ENCODE results near the gene KCNIP1. TPM values are rescaled to one million over a fixed set of nuclear protein-coding genes. Genes with fewer than 3 reads are reported as not detected.

KCNIP1 gene
- total RNA-seq, 1 donor: not detected

DNA sequence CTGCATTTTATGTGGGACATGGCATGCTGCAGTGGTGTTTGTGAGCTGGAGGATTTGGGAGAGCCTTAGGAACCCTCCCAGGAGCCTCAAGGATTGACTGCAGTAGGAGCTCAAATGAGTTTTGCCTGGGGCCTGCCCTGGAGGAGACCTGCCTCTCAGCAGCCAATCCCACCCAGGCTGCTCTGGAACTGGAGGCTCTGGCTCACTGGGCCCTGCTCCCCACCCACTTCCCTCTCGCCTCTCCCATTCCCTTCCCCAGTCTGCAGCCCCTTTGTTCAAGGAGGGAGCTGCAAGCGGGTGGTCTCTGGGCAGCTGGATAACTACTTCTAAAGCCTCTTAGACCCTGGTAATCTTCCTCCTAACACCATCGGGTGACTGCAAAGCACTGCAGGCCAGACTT lies 24.2 kb downstream of the KCNIP1 start:
- no peak overlapping the region for H3K27ac ChIP-seq (ENCODE audit: low read depth, low read length)
- no peaks in the 10 kb centered on the region for H3K36me3 ChIP-seq (ENCODE audit: insufficient read depth, low read length)
- peaks cover 23% of the 10 kb centered on the region for H3K27me3 ChIP-seq (ENCODE audit: insufficient read depth, low read length)
- H4K20me1 ChIP-seq (ENCODE audit: insufficient read depth, low read length): no peaks in the 10 kb centered on the region
- H3K4me1 ChIP-seq (ENCODE audit: insufficient read depth, low read length): peaks cover 4% of the 10 kb centered on the region
- H2AFZ ChIP-seq (ENCODE audit: low read length): no peak overlapping the region
- no peaks in the 10 kb centered on the region for H3K9me3 ChIP-seq (ENCODE audit: low read depth, low read length)
- no peak overlapping the region for H3K4me3 ChIP-seq (ENCODE audit: insufficient read depth, low read length)
- DNase-seq (ENCODE audit: insufficient read length, low spot score, missing footprints): no peak
- no peaks in the 10 kb centered on the region for H3K79me2 ChIP-seq (ENCODE audit: insufficient read depth, low read length)
- TF ChIP-seq, protein P1, sequence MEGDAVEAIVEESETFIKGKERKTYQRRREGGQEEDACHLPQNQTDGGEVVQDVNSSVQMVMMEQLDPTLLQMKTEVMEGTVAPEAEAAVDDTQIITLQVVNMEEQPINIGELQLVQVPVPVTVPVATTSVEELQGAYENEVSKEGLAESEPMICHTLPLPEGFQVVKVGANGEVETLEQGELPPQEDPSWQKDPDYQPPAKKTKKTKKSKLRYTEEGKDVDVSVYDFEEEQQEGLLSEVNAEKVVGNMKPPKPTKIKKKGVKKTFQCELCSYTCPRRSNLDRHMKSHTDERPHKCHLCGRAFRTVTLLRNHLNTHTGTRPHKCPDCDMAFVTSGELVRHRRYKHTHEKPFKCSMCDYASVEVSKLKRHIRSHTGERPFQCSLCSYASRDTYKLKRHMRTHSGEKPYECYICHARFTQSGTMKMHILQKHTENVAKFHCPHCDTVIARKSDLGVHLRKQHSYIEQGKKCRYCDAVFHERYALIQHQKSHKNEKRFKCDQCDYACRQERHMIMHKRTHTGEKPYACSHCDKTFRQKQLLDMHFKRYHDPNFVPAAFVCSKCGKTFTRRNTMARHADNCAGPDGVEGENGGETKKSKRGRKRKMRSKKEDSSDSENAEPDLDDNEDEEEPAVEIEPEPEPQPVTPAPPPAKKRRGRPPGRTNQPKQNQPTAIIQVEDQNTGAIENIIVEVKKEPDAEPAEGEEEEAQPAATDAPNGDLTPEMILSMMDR (IDR thresholded peaks at IDR 0.05; ENCODE audit: extremely low read depth, low read depth, low read length): no peak
- no peak overlapping the region for H3K4me2 ChIP-seq (ENCODE audit: insufficient read depth, low read length)

DNA sequence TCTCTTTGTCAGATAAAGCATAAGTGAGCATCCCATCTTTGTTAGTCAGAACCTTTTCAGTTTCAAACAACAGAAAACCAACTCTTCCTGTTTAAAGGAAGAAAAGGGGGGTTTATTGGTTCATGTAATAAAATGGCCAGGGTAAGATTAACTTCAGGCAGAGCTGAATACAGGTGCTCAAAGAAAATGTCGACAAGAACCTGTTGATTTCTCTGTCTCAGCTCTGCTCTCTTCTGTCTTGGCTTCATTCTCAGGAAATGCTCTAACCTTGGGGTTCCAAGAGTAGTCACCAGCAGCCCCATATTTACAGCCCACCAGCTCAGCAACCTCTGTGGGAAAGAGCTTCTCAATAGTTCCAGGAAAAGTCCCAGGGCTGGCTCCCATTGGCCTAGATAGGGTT lies 25.2 kb downstream of the KCNIP1 start:
- Histone ChIP-seq H3K4me3 (ENCODE audit: insufficient read depth, low read length) (no peak overlapping the region), H3K27ac (ENCODE audit: low read depth, low read length) (no peak overlapping the region), H3K4me2 (ENCODE audit: insufficient read depth, low read length) (no peak overlapping the region), H4K20me1 (ENCODE audit: insufficient read depth, low read length) (no peaks in the 10 kb centered on the region), H3K9me3 (ENCODE audit: low read depth, low read length) (no peaks in the 10 kb centered on the region), H3K27me3 (ENCODE audit: insufficient read depth, low read length) (peaks cover 23% of the 10 kb centered on the region), H2AFZ (ENCODE audit: low read length) (no peak overlapping the region), H3K4me1 (ENCODE audit: insufficient read depth, low read length) (no peaks in the 10 kb centered on the region), H3K79me2 (ENCODE audit: insufficient read depth, low read length) (no peaks in the 10 kb centered on the region), H3K36me3 (ENCODE audit: insufficient read depth, low read length) (no peaks in the 10 kb centered on the region)
- TF ChIP-seq, protein P1 (IDR thresholded peaks at IDR 0.05; ENCODE audit: extremely low read depth, low read depth, low read length): no peak
- DNase-seq (ENCODE audit: insufficient read length, low spot score, missing footprints): no peak

DNA sequence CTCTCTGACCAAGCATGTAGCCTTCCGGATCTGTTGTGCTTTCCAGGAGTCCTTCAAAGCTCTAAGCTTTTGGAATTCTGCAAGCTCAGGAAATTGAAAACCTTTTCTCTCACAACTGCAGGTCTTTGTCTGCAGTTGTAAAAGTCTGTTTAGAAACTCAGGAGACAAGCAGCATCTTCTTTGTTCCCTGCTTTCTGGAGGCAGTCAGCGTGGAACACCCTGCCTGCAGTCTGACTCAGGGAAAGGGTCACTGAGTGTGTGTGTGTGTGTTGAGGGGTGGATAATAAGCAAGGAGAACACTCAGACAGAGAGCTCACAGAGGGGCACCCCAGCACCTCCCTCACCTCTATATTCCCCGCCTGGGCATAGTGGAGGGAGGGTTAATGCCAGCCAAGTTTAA lies 29.1 kb downstream of the KCNIP1 start:
- H3K4me2 ChIP-seq (ENCODE audit: insufficient read depth, low read length): no peak overlapping the region
- no peaks in the 10 kb centered on the region for H4K20me1 ChIP-seq (ENCODE audit: insufficient read depth, low read length)
- H3K79me2 ChIP-seq (ENCODE audit: insufficient read depth, low read length): no peaks in the 10 kb centered on the region
- H3K4me3 ChIP-seq (ENCODE audit: insufficient read depth, low read length): no peak overlapping the region
- no peak for DNase-seq (ENCODE audit: insufficient read length, low spot score, missing footprints)
- no peaks in the 10 kb centered on the region for H3K36me3 ChIP-seq (ENCODE audit: insufficient read depth, low read length)
- H2AFZ ChIP-seq (ENCODE audit: low read length): no peak overlapping the region
- TF ChIP-seq, protein P1 (IDR thresholded peaks at IDR 0.05; ENCODE audit: extremely low read depth, low read depth, low read length): no peak
- H3K27ac ChIP-seq (ENCODE audit: low read depth, low read length): no peak overlapping the region
- H3K9me3 ChIP-seq (ENCODE audit: low read depth, low read length): no peaks in the 10 kb centered on the region
- peaks cover 23% of the 10 kb centered on the region for H3K27me3 ChIP-seq (ENCODE audit: insufficient read depth, low read length)
- H3K4me1 ChIP-seq (ENCODE audit: insufficient read depth, low read length): no peaks in the 10 kb centered on the region

GRCh38 chr5:170533383-170533782 lies 29.6 kb downstream of the KCNIP1 start:
- Histone ChIP-seq H3K4me2 (ENCODE audit: insufficient read depth, low read length) (no peak overlapping the region), H3K36me3 (ENCODE audit: insufficient read depth, low read length) (no peaks in the 10 kb centered on the region), H3K27me3 (ENCODE audit: insufficient read depth, low read length) (peaks cover 18% of the 10 kb centered on the region), H3K4me3 (ENCODE audit: insufficient read depth, low read length) (no peak overlapping the region), H3K4me1 (ENCODE audit: insufficient read depth, low read length) (no peaks in the 10 kb centered on the region), H3K79me2 (ENCODE audit: insufficient read depth, low read length) (no peaks in the 10 kb centered on the region), H3K27ac (ENCODE audit: low read depth, low read length) (no peak overlapping the region), H2AFZ (ENCODE audit: low read length) (no peak overlapping the region), H3K9me3 (ENCODE audit: low read depth, low read length) (no peaks in the 10 kb centered on the region), H4K20me1 (ENCODE audit: insufficient read depth, low read length) (no peaks in the 10 kb centered on the region)
- TF ChIP-seq, protein P1 (IDR thresholded peaks at IDR 0.05; ENCODE audit: extremely low read depth, low read depth, low read length): no peak
- no peak for DNase-seq (ENCODE audit: insufficient read length, low spot score, missing footprints)

Measured in osteoblast (primary cell).